ENCODE data around the gene PHOSPHO2. TPM values are rescaled to one million over a fixed set of nuclear protein-coding genes. Genes with fewer than 3 reads are reported as not detected.

Gene PHOSPHO2
- total and polyA plus RNA-seq, 9 of the 15 experiments (the other 6 are each of a cell fraction or from before 2014, with no cell fraction given) = 7.8 to 19.1 (median 11.7) TPM

DNA sequence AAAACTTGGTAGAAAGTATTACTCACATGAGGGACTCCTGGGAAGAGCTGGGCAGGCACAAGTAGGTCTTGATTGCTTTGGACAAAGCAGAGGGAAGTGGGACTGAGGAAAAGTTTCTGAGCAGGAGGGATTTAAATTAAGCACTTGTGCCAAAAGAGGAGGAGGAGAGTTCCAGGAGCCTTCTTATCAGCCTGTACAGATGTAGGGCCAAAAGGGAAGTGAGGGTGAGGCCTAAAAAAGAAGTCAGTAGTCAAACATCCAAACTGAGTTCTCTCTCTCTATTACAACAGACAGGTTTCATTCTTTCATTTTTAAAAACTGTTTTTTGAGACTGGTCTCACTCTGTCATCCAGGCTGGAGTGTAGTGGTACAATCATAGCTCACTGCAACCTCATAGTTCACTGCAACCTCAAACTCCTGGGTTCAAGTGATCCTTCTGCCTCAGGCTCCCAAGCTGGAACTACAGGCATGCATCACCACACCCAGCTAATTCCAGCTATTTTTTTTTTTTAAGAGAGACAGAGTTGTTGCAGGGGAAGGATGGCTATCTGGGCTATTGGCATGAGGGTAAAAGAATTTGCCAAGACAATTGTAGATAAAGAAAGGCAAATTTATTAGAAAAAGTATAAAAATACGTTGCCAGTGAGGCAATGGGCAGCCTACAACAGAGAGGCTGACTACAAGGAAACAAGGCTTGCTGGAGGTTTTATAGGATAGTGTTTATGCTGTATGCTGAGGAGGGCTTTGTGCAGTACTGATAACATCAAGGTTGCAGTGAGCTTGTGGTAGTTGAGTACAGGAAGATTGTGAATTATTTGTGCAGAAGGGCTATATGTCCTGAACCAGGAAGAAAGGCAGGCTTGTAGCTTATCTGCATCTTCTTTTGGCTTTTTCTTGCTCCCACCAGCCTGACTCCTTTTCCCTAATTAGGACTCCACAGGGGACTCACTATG lies 29.0 kb upstream of the PHOSPHO2 start (continued):
- TF ChIP-seq ZNF324 (CRISPR knock-in tag; IDR thresholded peaks at IDR 0.05) (no peak), NELFE (IDR thresholded peaks at IDR 0.05; ENCODE audit: insufficient read depth, insufficient read length) (no peak), FOSL1 (tag; conservative IDR thresholded peaks at IDR 0.05) (peak; percentile 52), MCM7 (IDR thresholded peaks at IDR 0.05) (no peak), SIX5 (IDR thresholded peaks at IDR 0.05; ENCODE audit: borderline replicate concordance in 1 of 2, insufficient read depth in 1 of 2, low read depth in 1 of 2, low read length in 2 of 2) (no peak), CHD1 (IDR thresholded peaks at IDR 0.05; ENCODE audit: low read length) (no peak), FOXK2 (conservative IDR thresholded peaks at IDR 0.05 in 1 of 2, IDR thresholded peaks at IDR 0.05 in 1 of 2; ENCODE audit: low read depth in 2 of 2) (peak; percentile 49 to 79; a peak in 2 of 4 replicates), CREBBP (IDR thresholded peaks at IDR 0.05; ENCODE audit: low read depth, low read length) (no peak), ZFP91 (CRISPR knock-in tag; IDR thresholded peaks at IDR 0.05) (no peak), TOE1 (IDR thresholded peaks at IDR 0.05; ENCODE audit: borderline replicate concordance) (no peak), TOE1 (CRISPR knock-in tag; IDR thresholded peaks at IDR 0.05; ENCODE audit: borderline replicate concordance, low read depth) (no peak), POLR2AphosphoS2 (IDR thresholded peaks at IDR 0.05; ENCODE audit: low read length) (no peak), SRSF9 (IDR thresholded peaks at IDR 0.05; ENCODE audit: borderline replicate concordance, low read depth, low read length) (no peak), PTTG1 (tag; IDR thresholded peaks at IDR 0.05; ENCODE audit: low read depth) (peak; percentile 27; the same call in 1 of the 2 replicates), ZNF77 (CRISPR knock-in tag; IDR thresholded peaks at IDR 0.05) (no peak), ARID4B (CRISPR knock-in tag; IDR thresholded peaks at IDR 0.05) (no peak), MCM2 (IDR thresholded peaks at IDR 0.05; ENCODE audit: low read depth) (no peak), SMAD1 (IDR thresholded peaks at IDR 0.05; ENCODE audit: low read depth, low read length, partially characterized antibody) (no peak)
- TF ChIP-seq, protein P1, sequence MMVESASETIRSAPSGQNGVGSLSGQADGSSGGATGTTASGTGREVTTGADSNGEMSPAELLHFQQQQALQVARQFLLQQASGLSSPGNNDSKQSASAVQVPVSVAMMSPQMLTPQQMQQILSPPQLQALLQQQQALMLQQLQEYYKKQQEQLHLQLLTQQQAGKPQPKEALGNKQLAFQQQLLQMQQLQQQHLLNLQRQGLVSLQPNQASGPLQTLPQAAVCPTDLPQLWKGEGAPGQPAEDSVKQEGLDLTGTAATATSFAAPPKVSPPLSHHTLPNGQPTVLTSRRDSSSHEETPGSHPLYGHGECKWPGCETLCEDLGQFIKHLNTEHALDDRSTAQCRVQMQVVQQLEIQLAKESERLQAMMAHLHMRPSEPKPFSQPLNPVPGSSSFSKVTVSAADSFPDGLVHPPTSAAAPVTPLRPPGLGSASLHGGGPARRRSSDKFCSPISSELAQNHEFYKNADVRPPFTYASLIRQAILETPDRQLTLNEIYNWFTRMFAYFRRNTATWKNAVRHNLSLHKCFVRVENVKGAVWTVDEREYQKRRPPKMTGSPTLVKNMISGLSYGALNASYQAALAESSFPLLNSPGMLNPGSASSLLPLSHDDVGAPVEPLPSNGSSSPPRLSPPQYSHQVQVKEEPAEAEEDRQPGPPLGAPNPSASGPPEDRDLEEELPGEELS (CRISPR knock-in tag; IDR thresholded peaks at IDR 0.05; ENCODE audit: borderline replicate concordance) = no peak
